SU-DHL-6 (cell line): Measurements from ENCODE around the gene CALHM1.

Experiments used
- H2AFZ ChIP-seq: fragments of 200-600 bp; sonication (generic); 2 replicates; pipeline ENCODE4 v1.6.1; 2014; ENCODE audit warnings: low read depth, mild to moderate bottlenecking, moderate library complexity, mixed read lengths, antibody characterized with exemption, low read length; ENCODE audit not compliant: severe bottlenecking
- H3F3A ChIP-seq: fragments of 200-600 bp; shearing (Covaris generic); 2 replicates; pipeline ENCODE4 v1.6.0; 2016; ENCODE audit warnings: antibody characterized with exemption, mild to moderate bottlenecking; ENCODE audit not compliant: insufficient read depth
- H3K27ac ChIP-seq: fragments of 200-600 bp; sonication (generic); 2 replicates; pipeline ENCODE4 v1.5.1; 2016; ENCODE audit warnings: low read depth, mild to moderate bottlenecking, low read length, moderate library complexity, mixed read lengths
- H3K27me3 ChIP-seq: fragments of 200-600 bp; sonication (generic), shearing (Covaris generic); 2 replicates; pipeline ENCODE4 v1.6.0; 2014; ENCODE audit warnings: mild to moderate bottlenecking, low read length
- H3K36me3 ChIP-seq: fragments of 200-600 bp; sonication (generic); 2 replicates; pipeline ENCODE4 v1.6.1; 2014; ENCODE audit warnings: mild to moderate bottlenecking, low read length, mixed read lengths
- H3K4me2 ChIP-seq: fragments of 300-600, 200-600 bp; shearing (Covaris generic), sonication (generic); 2 replicates; pipeline ENCODE4 v1.6.0; 2014; ENCODE audit warnings: low read length, low read depth, mild to moderate bottlenecking; ENCODE audit not compliant: poor library complexity, severe bottlenecking
- H3K4me3 ChIP-seq: fragments of 200-600 bp; sonication (generic); 2 replicates; pipeline ENCODE4 v1.5.1; 2014; ENCODE audit warnings: antibody characterized with exemption, low read length, mild to moderate bottlenecking, mixed read lengths; ENCODE audit not compliant: insufficient read depth, poor library complexity, severe bottlenecking
- H3K79me2 ChIP-seq: fragments of 200-600 bp; sonication (generic); 2 replicates; pipeline ENCODE4 v1.6.1; 2014; ENCODE audit warnings: mild to moderate bottlenecking, low read length, moderate library complexity; ENCODE audit not compliant: insufficient read depth
- H3K9ac ChIP-seq: fragments of 200-600 bp; sonication (generic); 2 replicates; pipeline ENCODE4 v1.7.0; 2014; ENCODE audit warnings: mild to moderate bottlenecking, low read length
- H3K9me2 ChIP-seq: fragments of 200-600 bp; sonication (generic); replicated peaks from 2 replicates; pipeline ENCODE4 v1.6.1; 2014; ENCODE audit warnings: low read length; ENCODE audit not compliant: insufficient read depth
- H3K9me3 ChIP-seq: fragments of 200-600 bp; sonication (generic); 2 replicates; pipeline ENCODE4 v1.6.1; 2014; ENCODE audit warnings: low read length, mixed read lengths; ENCODE audit not compliant: insufficient read depth
- H4K20me1 ChIP-seq: fragments of 200-600 bp; sonication (generic); 2 replicates; pipeline ENCODE4 v1.6.1; 2014; ENCODE audit warnings: low read depth, mild to moderate bottlenecking, antibody characterized with exemption, low read length, moderate library complexity, mixed read lengths
- EZH2phosphoT487 ChIP-seq: fragments of 200-600 bp; sonication (generic), shearing (Covaris generic); conservative IDR thresholded peaks from 2 replicates; pipeline ENCODE4 v1.6.1; 2018; ENCODE audit warnings: mild to moderate bottlenecking, antibody characterized with exemption, low read length, moderate library complexity, mixed read lengths
- TF ChIP-seq, protein P1 (sequence below): fragments of 200-600 bp; sonication (generic); IDR thresholded peaks from one replicate; pipeline ENCODE4 v1.5.1; 2017; ENCODE audit warnings: antibody characterized with exemption, mild to moderate bottlenecking, low read length, moderate library complexity; ENCODE audit not compliant: insufficient read depth, poor library complexity, severe bottlenecking

The CALHM1 gene

DNA sequence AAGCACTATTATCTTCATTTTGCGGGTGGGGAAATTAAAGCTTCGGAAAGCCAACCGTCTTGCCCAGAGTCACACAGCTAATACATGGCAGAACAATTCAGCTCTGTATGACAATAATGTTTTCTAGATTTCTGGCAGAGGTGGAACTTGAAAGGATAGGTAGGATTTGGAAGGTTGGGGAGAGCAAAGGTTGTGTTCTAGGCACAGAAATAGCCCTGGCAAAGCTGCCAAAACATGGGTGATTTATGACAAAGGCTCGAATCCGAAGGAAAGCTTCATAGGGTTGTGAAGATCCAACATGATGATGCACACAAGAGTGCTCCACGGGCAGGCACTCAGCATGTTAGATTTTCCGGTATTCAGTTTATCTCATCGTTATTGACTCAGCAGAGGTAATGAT is 43.1 kb downstream of the CALHM1 start:
- Histone ChIP-seq H3K9ac (no peak overlapping the region), H3F3A (no peaks in the 10 kb centered on the region), H3K4me3 (no peak overlapping the region), H3K79me2 (no peaks in the 10 kb centered on the region), H3K36me3 (peaks cover 32% of the 10 kb centered on the region), H3K9me3 (no peaks in the 10 kb centered on the region), H3K4me2 (no peak overlapping the region), H2AFZ (no peak overlapping the region), H4K20me1 (no peaks in the 10 kb centered on the region), H3K27me3 (no peaks in the 10 kb centered on the region), H3K9me2 (no peaks in the 10 kb centered on the region), H3K27ac (no peak overlapping the region)
- TF ChIP-seq EZH2phosphoT487, result no peak
- TF ChIP-seq, protein P1, sequence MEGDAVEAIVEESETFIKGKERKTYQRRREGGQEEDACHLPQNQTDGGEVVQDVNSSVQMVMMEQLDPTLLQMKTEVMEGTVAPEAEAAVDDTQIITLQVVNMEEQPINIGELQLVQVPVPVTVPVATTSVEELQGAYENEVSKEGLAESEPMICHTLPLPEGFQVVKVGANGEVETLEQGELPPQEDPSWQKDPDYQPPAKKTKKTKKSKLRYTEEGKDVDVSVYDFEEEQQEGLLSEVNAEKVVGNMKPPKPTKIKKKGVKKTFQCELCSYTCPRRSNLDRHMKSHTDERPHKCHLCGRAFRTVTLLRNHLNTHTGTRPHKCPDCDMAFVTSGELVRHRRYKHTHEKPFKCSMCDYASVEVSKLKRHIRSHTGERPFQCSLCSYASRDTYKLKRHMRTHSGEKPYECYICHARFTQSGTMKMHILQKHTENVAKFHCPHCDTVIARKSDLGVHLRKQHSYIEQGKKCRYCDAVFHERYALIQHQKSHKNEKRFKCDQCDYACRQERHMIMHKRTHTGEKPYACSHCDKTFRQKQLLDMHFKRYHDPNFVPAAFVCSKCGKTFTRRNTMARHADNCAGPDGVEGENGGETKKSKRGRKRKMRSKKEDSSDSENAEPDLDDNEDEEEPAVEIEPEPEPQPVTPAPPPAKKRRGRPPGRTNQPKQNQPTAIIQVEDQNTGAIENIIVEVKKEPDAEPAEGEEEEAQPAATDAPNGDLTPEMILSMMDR, result no peak

DNA sequence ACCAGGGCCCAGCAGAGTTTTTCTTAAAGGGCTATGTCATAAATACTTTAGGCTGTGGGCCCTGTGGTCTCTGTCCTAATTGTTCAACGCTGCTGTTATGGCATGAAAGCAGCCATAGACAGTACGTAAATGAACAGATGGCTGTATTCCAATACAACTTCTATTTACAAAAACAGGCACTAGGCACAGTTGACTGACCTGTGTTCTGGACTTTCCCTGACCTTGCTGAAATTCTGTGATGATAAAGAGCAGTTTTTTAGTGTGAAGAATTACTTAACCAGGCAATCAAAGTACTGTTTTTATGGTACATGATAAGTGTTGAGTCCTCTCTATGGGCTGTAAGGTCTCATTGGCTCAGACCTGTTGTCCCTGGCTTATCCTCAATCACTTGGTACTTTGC is 45.1 kb downstream of the CALHM1 start:
- Histone ChIP-seq H3K27me3 (no peaks in the 10 kb centered on the region), H3K9ac (no peak overlapping the region), H3K27ac (no peak overlapping the region), H3K4me3 (no peak overlapping the region), H3K4me2 (no peak overlapping the region), H3K9me2 (no peaks in the 10 kb centered on the region), H3K9me3 (no peaks in the 10 kb centered on the region), H3K79me2 (no peaks in the 10 kb centered on the region), H3F3A (no peaks in the 10 kb centered on the region), H3K36me3 (peaks cover 40% of the 10 kb centered on the region), H2AFZ (no peak overlapping the region), H4K20me1 (no peaks in the 10 kb centered on the region)
- TF ChIP-seq, protein P1, result no peak
- TF ChIP-seq EZH2phosphoT487, result no peak
